B cell (primary cell): ENCODE results near the gene TUBE1. TPM values are rescaled to one million over a fixed set of nuclear protein-coding genes. Genes with fewer than 3 reads are reported as not detected.

Experiments
- ATAC-seq: fragments of 200-7000 bp; cut with Tn5 transposase; one replicate; pipeline ENCODE4 v1.10.0; 2021; ENCODE audit warnings: low read depth, mild to moderate bottlenecking, moderate number of reproducible peaks, moderate library complexity
- CTCF ChIA-PET: fragments of 350-600 bp; sonication (Branson Sonifier 250); formaldehyde crosslinking; loops from one replicate; lab custom pipeline; 2021; ENCODE audit warnings: antibody characterized with exemption, inconsistent platforms; lab: Charles Lee
- POLR2A ChIA-PET: fragments of 350-600 bp; sonication (Branson Sonifier 250); formaldehyde crosslinking; loops from one replicate; lab custom pipeline; 2021; ENCODE audit warnings: antibody characterized with exemption; lab: Charles Lee
- DNase-seq: peaks from one replicate; pipeline ENCODE4 v3.0.0; 2013
- H2AFZ ChIP-seq: 2 replicates; pipeline ENCODE4 v1.6.1; 2012; ENCODE audit warnings: mild to moderate bottlenecking, low read depth, low read length; ENCODE audit not compliant: insufficient read depth, poor library complexity, severe bottlenecking
- H3K27ac ChIP-seq, 2 donors: 1 replicate in 1 of 2; 2 replicates in 1 of 2; pipeline ENCODE4 v1.5.1; 2012 to 2013; ENCODE audit warnings: low read length in 2 of 2, mild to moderate bottlenecking in 2 of 2, moderate library complexity in 1 of 2
- H3K27me3 ChIP-seq, 4 experiments: fragments of 200-600 bp in 1 of 4; sonication (generic) in 1 of 4; replicated peaks in 1 of 4; 1 replicate in 2 of 4; 2 replicates in 2 of 4; pipeline versions ENCODE4 v1.6.1 to v1.7.0; 2013 to 2016; ENCODE audit warnings: low read length in 3 of 4, mild to moderate bottlenecking in 2 of 4, mixed read lengths in 1 of 4, moderate library complexity in 1 of 4; ENCODE audit not compliant: insufficient read depth in 4 of 4, control insufficient read depth in 3 of 4; ENCODE audit errors: control extremely low read depth in 1 of 4
- H3K36me3 ChIP-seq, 2 experiments: replicated peaks in 1 of 2; 1 replicate in 1 of 2; 2 replicates in 1 of 2; pipeline versions ENCODE4 v1.6.1 to v1.7.1; 2013; ENCODE audit warnings: low read length in 1 of 2; ENCODE audit not compliant: insufficient read depth in 2 of 2, control insufficient read depth in 1 of 2; ENCODE audit errors: control extremely low read depth in 1 of 2, extremely low read depth in 1 of 2
- H3K4me1 ChIP-seq, 2 donors: fragments of 200-600 bp in 1 of 2; sonication (generic) in 1 of 2; 1 replicate in 1 of 2; 2 replicates in 1 of 2; pipeline versions ENCODE4 v1.5.1 to v1.6.1; 2013 to 2017; ENCODE audit warnings: low read length in 2 of 2; ENCODE audit not compliant: control insufficient read depth in 2 of 2, insufficient read depth in 2 of 2
- H3K4me2 ChIP-seq: replicated peaks from 2 replicates; pipeline ENCODE3; 2012; ENCODE audit warnings: mild to moderate bottlenecking, low read depth, low read length; ENCODE audit not compliant: poor library complexity, severe bottlenecking
- H3K4me3 ChIP-seq, 5 experiments: fragments of 200-600 bp in 1 of 5; sonication (generic) in 1 of 5; 1 replicate in 3 of 5; 2 replicates in 2 of 5; pipeline versions ENCODE4 v1.5.1 to v1.7.0; 2011 to 2016; ENCODE audit warnings: low read length in 4 of 5, mild to moderate bottlenecking in 4 of 5, low read depth in 2 of 5, control low read depth in 1 of 5, moderate library complexity in 1 of 5; ENCODE audit not compliant: insufficient read depth in 1 of 5; ENCODE audit errors: control extremely low read depth in 1 of 5, extremely low read depth in 1 of 5
- H3K79me2 ChIP-seq: fragments of 200-600 bp; sonication (generic); one replicate; pipeline ENCODE4 v1.6.0; 2016; ENCODE audit warnings: low read length; ENCODE audit not compliant: control insufficient read depth, insufficient read depth
- H3K9ac ChIP-seq: fragments of 200-600 bp; sonication (generic); 2 replicates; pipeline ENCODE4 v1.6.1; 2017; ENCODE audit warnings: mild to moderate bottlenecking, low read length, moderate library complexity
- H3K9me3 ChIP-seq, 3 donors: one replicate each; pipeline versions ENCODE4 v1.6.1 to v1.7.1; 2013; ENCODE audit warnings: low read length in 2 of 3; ENCODE audit not compliant: control insufficient read depth in 2 of 3, insufficient read depth in 1 of 3; ENCODE audit errors: control extremely low read depth in 1 of 3
- H4K20me1 ChIP-seq: 2 replicates; pipeline ENCODE4 v1.6.0; 2012; ENCODE audit warnings: mild to moderate bottlenecking, low read length; ENCODE audit not compliant: insufficient read depth, control insufficient read depth, poor library complexity, severe bottlenecking
- H3K27ac Mint-ChIP-seq: one replicate; pipeline ENCODE4 v1.8.0; 2021; ENCODE audit warnings: mixed read lengths
- H3K27me3 Mint-ChIP-seq: one replicate; pipeline ENCODE4 v1.8.0; 2021; ENCODE audit warnings: mixed read lengths
- H3K4me1 Mint-ChIP-seq: one replicate; pipeline ENCODE4 v1.8.0; 2021; ENCODE audit warnings: mixed read lengths
- H3K4me3 Mint-ChIP-seq: one replicate; pipeline ENCODE4 v1.8.0; 2021; ENCODE audit warnings: mixed read lengths
- H3K9me3 Mint-ChIP-seq: one replicate; pipeline ENCODE4 v1.8.0; 2022; ENCODE audit warnings: mixed read lengths; ENCODE audit not compliant: insufficient read depth
- EZH2 ChIP-seq: IDR thresholded peaks from 2 replicates; pipeline ENCODE4 v1.6.1; 2012; ENCODE audit warnings: borderline replicate concordance, low read depth, mild to moderate bottlenecking, moderate library complexity, low read length; ENCODE audit not compliant: insufficient read depth, poor library complexity, severe bottlenecking
- WGBS: methylation state at CpG from one replicate; pipeline ENCODE4 v1.1.5; 2013; ENCODE audit warnings: missing lambda C conversion rate; ENCODE audit not compliant: insufficient coverage; 5-methylcytosine and 5-hydroxymethylcytosine counted together
- intact Hi-C: fragments of 100-400 bp; cut with micrococcal nuclease; formaldehyde crosslinking; loops from one replicate; pipeline ENCODE4 v1.10.0; 2022
- polyA plus RNA-seq: library from polyadenylated mRNA; depleted of rRNA; stranded (reverse); fragments of >200 nt; gene quantifications from 2 replicates; pipeline ENCODE4 v1.2.3, GENCODE V29; 2012
- total RNA-seq, 2 donors: library from RNA; stranded (reverse); fragments of 120-200 nt in 1 of 2; gene quantifications; 1 replicate in 1 of 2; 2 replicates in 1 of 2; pipeline versions ENCODE4 v1.2.3 to v1.2.4, GENCODE V29; 2013 to 2022
- TF ChIP-seq, protein P1 (sequence below): fragments of 200-600 bp; IDR thresholded peaks from one replicate; pipeline ENCODE4 v1.8.0; 2022; ENCODE audit warnings: antibody characterized with exemption, mild to moderate bottlenecking

Gene TUBE1
- total and polyA plus RNA-seq, 2 donors (not counting 1 experiment from before 2014, with no cell fraction given), result 14.3 to 24.5 TPM

DNA sequence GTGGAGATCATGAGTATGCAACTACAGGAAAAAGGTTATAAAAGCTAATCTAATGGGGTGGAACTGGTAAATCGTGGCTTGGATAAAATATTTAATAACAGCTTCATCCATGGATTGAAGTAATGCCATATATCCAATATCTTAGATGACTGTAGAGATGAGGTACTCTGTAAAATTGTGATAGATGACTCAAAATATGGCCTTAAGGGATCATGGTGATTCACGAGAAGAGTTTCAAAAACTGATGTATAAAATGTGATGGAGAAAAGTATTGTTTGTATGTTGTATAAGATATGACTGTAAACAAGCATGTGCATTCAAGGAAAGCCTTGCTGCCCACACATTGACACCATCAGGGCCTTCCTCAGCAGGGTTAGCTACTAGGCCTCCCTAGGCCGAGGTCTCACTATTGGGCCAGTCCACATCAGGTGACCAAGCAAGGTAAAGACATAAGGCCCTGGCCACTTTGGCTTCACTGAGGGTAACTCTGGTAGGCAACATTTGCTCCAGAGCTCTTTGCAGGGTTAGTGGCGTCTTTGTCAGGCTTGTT, 51.1 kb downstream of the TUBE1 start:
- H2AFZ ChIP-seq, result no peak overlapping the region
- no peaks in the 10 kb centered on the region for H3K79me2 ChIP-seq
- no peak overlapping the region for H3K9ac ChIP-seq
- Mint-ChIP-seq H3K4me3 (no peak overlapping the region), H3K27me3 (peaks cover 20% of the 10 kb centered on the region), H3K4me1 (no peaks in the 10 kb centered on the region), H3K27ac (no peak overlapping the region), H3K9me3 (no peaks in the 10 kb centered on the region)
- TF ChIP-seq EZH2, result no peak
- TF ChIP-seq, protein P1, sequence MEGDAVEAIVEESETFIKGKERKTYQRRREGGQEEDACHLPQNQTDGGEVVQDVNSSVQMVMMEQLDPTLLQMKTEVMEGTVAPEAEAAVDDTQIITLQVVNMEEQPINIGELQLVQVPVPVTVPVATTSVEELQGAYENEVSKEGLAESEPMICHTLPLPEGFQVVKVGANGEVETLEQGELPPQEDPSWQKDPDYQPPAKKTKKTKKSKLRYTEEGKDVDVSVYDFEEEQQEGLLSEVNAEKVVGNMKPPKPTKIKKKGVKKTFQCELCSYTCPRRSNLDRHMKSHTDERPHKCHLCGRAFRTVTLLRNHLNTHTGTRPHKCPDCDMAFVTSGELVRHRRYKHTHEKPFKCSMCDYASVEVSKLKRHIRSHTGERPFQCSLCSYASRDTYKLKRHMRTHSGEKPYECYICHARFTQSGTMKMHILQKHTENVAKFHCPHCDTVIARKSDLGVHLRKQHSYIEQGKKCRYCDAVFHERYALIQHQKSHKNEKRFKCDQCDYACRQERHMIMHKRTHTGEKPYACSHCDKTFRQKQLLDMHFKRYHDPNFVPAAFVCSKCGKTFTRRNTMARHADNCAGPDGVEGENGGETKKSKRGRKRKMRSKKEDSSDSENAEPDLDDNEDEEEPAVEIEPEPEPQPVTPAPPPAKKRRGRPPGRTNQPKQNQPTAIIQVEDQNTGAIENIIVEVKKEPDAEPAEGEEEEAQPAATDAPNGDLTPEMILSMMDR, result no peak
- no peaks in the 10 kb centered on the region for H3K36me3 ChIP-seq
- ChIA-PET POLR2A (no interaction called here), CTCF (interaction anchor here (1.0 kb wide), 1 partner anchor 326 kb away, joined by 4 read pairs; no protein-coding TSS in a partner anchor)
- no peak for DNase-seq
- intact Hi-C loops, result no loop called here
- no peak overlapping the region for H3K4me3 ChIP-seq
- no peaks in the 10 kb centered on the region for H3K9me3 ChIP-seq
- no peaks in the 10 kb centered on the region for H4K20me1 ChIP-seq
- no peak overlapping the region for H3K27ac ChIP-seq
- ATAC-seq, result no peak
- WGBS, result 87% methylated on average over 3 of the region's 4 CpGs
- H3K27me3 ChIP-seq, result no peaks in the 10 kb centered on the region
- no peak overlapping the region for H3K4me2 ChIP-seq
- H3K4me1 ChIP-seq, result no peaks in the 10 kb centered on the region

DNA sequence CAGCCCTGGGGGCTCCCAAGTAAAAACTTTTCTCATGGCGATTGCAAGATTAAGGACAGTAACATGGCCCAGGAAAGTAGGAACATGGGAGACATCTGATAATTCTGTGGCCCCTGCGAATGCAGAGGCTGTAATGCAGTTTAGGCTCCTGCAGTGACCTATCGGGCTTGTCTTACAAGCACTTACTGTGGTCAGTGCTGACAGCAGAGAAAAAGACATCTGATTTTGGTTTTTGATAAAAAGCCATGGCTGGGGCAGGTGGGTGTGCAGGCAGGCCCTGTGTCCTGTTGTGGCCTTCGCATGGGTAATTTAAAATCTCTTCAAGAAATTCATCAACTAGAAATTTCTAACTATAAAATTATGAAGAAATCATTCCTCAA, 52.7 kb downstream of the TUBE1 start:
- no peaks in the 10 kb centered on the region for H3K4me1 Mint-ChIP-seq
- no peak for TF ChIP-seq EZH2
- TF ChIP-seq, protein P1, result no peak
- no peak overlapping the region for H2AFZ ChIP-seq
- 97% methylated on average over 3 of the region's 4 CpGs for WGBS
- ChIA-PET CTCF (no interaction called here), POLR2A (no interaction called here)
- H3K4me3 Mint-ChIP-seq, result no peak overlapping the region
- H3K4me3 ChIP-seq, result no peak overlapping the region
- intact Hi-C loops, result no loop called here
- H3K9me3 ChIP-seq, result no peaks in the 10 kb centered on the region
- no peak for ATAC-seq
- no peaks in the 10 kb centered on the region for H4K20me1 ChIP-seq
- no peaks in the 10 kb centered on the region for H3K27me3 ChIP-seq
- H3K9me3 Mint-ChIP-seq, result no peaks in the 10 kb centered on the region
- no peaks in the 10 kb centered on the region for H3K36me3 ChIP-seq
- no peaks in the 10 kb centered on the region for H3K4me1 ChIP-seq
- no peak overlapping the region for H3K9ac ChIP-seq
- H3K27me3 Mint-ChIP-seq, result peaks cover 20% of the 10 kb centered on the region
- no peak overlapping the region for H3K27ac Mint-ChIP-seq
- no peak for DNase-seq
- no peak overlapping the region for H3K4me2 ChIP-seq
- H3K27ac ChIP-seq, result no peak overlapping the region
- H3K79me2 ChIP-seq, result no peaks in the 10 kb centered on the region
